GM18499 (cell line): Measurements from ENCODE around the gene ESPN.
"Not testable (repeated sequence)": the region's sequence is repeated elsewhere in the genome, so short reads cannot be mapped to it uniquely, and the experiment has no call there.

Experiments
- ATAC-seq: cut with Tn5 transposase; IDR thresholded peaks from one replicate; pipeline ENCODE4 v1.9.1; 2021; ENCODE audit warnings: moderate number of reproducible peaks; ENCODE audit not compliant: insufficient read depth, unreplicated experiment

ESPN gene

GRCh38 chr1:6445929-6446328 lies 21.4 kb downstream of the ESPN start:
- not testable (repeated sequence) for ATAC-seq

GRCh38 chr1:6446665-6447015 lies 22.1 kb downstream of the ESPN start:
- no peak for ATAC-seq

- no peak for ATAC-seq
These were observed 22.6 kb downstream of the ESPN start for GRCh38 chr1:6447016-6447817.

- ATAC-seq = no peak
These were observed 23.5 kb downstream of the ESPN start for GRCh38 chr1:6447818-6448748.

- no peak for ATAC-seq
These were observed 24.4 kb downstream of the ESPN start for GRCh38 chr1:6448749-6449631.

- ATAC-seq = no peak
These were observed 25.5 kb downstream of the ESPN start for GRCh38 chr1:6450005-6450450.

- not testable (repeated sequence) for ATAC-seq
These were observed 25.9 kb downstream of the ESPN start for GRCh38 chr1:6450486-6450885.

GRCh38 chr1:6450943-6451373 lies 26.4 kb downstream of the ESPN start:
- no peak for ATAC-seq

- ATAC-seq = not testable (repeated sequence)
These were observed 29.6 kb downstream of the ESPN start for GRCh38 chr1:6453895-6454855.

GRCh38 chr1:6454856-6455751 lies 30.5 kb downstream of the ESPN start:
- ATAC-seq = no peak

GRCh38 chr1:6455752-6456520 lies 31.4 kb downstream of the ESPN start:
- not testable (repeated sequence) for ATAC-seq

- ATAC-seq = no peak
These were observed 32.4 kb downstream of the ESPN start for GRCh38 chr1:6456800-6457466.

GRCh38 chr1:6459850-6460265 lies 35.3 kb downstream of the ESPN start:
- no peak for ATAC-seq

GRCh38 chr1:6460301-6461050 lies 35.9 kb downstream of the ESPN start:
- no peak for ATAC-seq

GRCh38 chr1:6461051-6461530 lies 36.5 kb downstream of the ESPN start:
- no peak for ATAC-seq
